ACHN (cell line): ENCODE data around the gene BMF.
A peak's percentile ranks its signal among the peaks of the same experiment; 100 is the strongest.
"Not testable (repeated sequence)": the region's sequence is repeated elsewhere in the genome, so short reads cannot be mapped to it uniquely, and the experiment has no call there.

Experiments used
- DNase-seq: peaks from one replicate; pipeline ENCODE4 v3.0.0-alpha.2; 2015
- in situ Hi-C: cut with HindIII; loops from 2 replicates; pipeline ENCODE4 v1.10.0; 2017; ENCODE audit warnings: low sequenced_read_pairs, low pct_ligation_motif_present, low pct_unique_long_range_greater_than_20kb

Gene BMF

GRCh38 chr15:40074656-40075055, 34.0 kb downstream of the BMF start:
- DNase-seq, in situ Hi-C loops: not testable (repeated sequence)

GRCh38 chr15:40073716-40074490, 34.8 kb downstream of the BMF start:
- DNase-seq, in situ Hi-C loops: not testable (repeated sequence)

- in situ Hi-C loops, result no loop called here
- no peak for DNase-seq
Observed at GRCh38 chr15:40072216-40072990, 36.3 kb downstream of the BMF start.

- no peak for DNase-seq
Observed at GRCh38 chr15:40070608-40071218, 38.0 kb downstream of the BMF start.

GRCh38 chr15:40070166-40070557, 38.5 kb downstream of the BMF start:
- no peak for DNase-seq
- in situ Hi-C loops, result no loop called here

More at GRCh38 chr15:40070608-40071218, 38.0 kb downstream of the BMF start:
- in situ Hi-C loops, result no loop called here

GRCh38 chr15:40069178-40070165, 39.2 kb downstream of the BMF start:
- in situ Hi-C loops, result no loop called here

GRCh38 chr15:40067921-40068624, 40.6 kb downstream of the BMF start:
- DNase-seq, result no peak
- in situ Hi-C loops, result no loop called here

More at GRCh38 chr15:40069178-40070165, 39.2 kb downstream of the BMF start:
- DNase-seq, result peak; percentile 95

GRCh38 chr15:40066589-40066988, 42.1 kb downstream of the BMF start:
- no peak for DNase-seq
- in situ Hi-C loops, result no loop called here

- in situ Hi-C loops, result no loop called here
- DNase-seq, result no peak
Observed at GRCh38 chr15:40065166-40065565, 43.5 kb downstream of the BMF start.

GRCh38 chr15:40064231-40064894, 44.3 kb downstream of the BMF start:
- in situ Hi-C loops, result no loop called here
- no peak for DNase-seq

- in situ Hi-C loops, result no loop called here
- no peak for DNase-seq
Observed at GRCh38 chr15:40063563-40064011, 45.1 kb downstream of the BMF start.

- in situ Hi-C loops, result no loop called here
- DNase-seq, result no peak
Observed at GRCh38 chr15:40062816-40063562, 45.7 kb downstream of the BMF start.

GRCh38 chr15:40061212-40061901, 47.3 kb downstream of the BMF start:
- in situ Hi-C loops, result no loop called here
- DNase-seq, result no peak

- no peak for DNase-seq
- in situ Hi-C loops, result no loop called here
Observed at GRCh38 chr15:40060236-40060961, 48.3 kb downstream of the BMF start.

GRCh38 chr15:40059821-40060220, 48.9 kb downstream of the BMF start:
- in situ Hi-C loops, result no loop called here
- no peak for DNase-seq
